Activated CD4-positive, alpha-beta T cell treated with anti-CD3 and anti-CD28 coated beads, Interleukin-2, amount 10 ng/mL, durations not matched to agents 7 days and 5 days (primary cell): Measurements from ENCODE around the gene GRAMD1C. TPM values are rescaled to one million over a fixed set of nuclear protein-coding genes. Genes with fewer than 3 reads are reported as not detected.

ENCODE experiments used
- CTCF ChIA-PET: fragments of 350-600 bp; sonication (Branson Sonifier 250); formaldehyde crosslinking; loops from one replicate; lab custom pipeline; 2021; ENCODE audit warnings: antibody characterized with exemption; lab: Charles Lee
- POLR2A ChIA-PET: fragments of 350-600 bp; sonication (Branson Sonifier 250); formaldehyde crosslinking; loops from one replicate; lab custom pipeline; 2021; ENCODE audit warnings: antibody characterized with exemption; lab: Charles Lee
- DNase-seq: peaks from one replicate; pipeline ENCODE4 v3.0.0-alpha.2; 2020
- H3K27ac Mint-ChIP-seq: one replicate; pipeline ENCODE4 v1.8.0; 2021; ENCODE audit warnings: mild to moderate bottlenecking, moderate library complexity, mixed read lengths
- H3K27me3 Mint-ChIP-seq: one replicate; pipeline ENCODE4 v1.8.0; 2021; ENCODE audit warnings: mixed read lengths
- H3K36me3 Mint-ChIP-seq: one replicate; pipeline ENCODE4 v1.8.0; 2021; ENCODE audit warnings: low read depth, mixed read lengths
- H3K4me1 Mint-ChIP-seq: one replicate; pipeline ENCODE4 v1.8.0; 2021; ENCODE audit warnings: mixed read lengths
- H3K4me3 Mint-ChIP-seq: one replicate; pipeline ENCODE4 v1.8.0; 2021; ENCODE audit warnings: mild to moderate bottlenecking, moderate library complexity, mixed read lengths
- H3K9me3 Mint-ChIP-seq: one replicate; pipeline ENCODE4 v1.8.0; 2021; ENCODE audit warnings: mixed read lengths
- total RNA-seq, 2 experiments: library from RNA; stranded (reverse); gene quantifications; one replicate each; pipeline ENCODE4 v1.2.3, GENCODE V29; 2021

The GRAMD1C gene
- total RNA-seq, 2 experiments from 2014 or later = 0.29 to 0.35 TPM

- ChIA-PET CTCF (no interaction called here), POLR2A (no interaction called here)
- no peak overlapping the region for H3K27ac Mint-ChIP-seq
- no peak overlapping the region for H3K4me3 Mint-ChIP-seq
- no peak for DNase-seq
- no peaks in the 10 kb centered on the region for H3K9me3 Mint-ChIP-seq
- H3K36me3 Mint-ChIP-seq = no peaks in the 10 kb centered on the region
- H3K27me3 Mint-ChIP-seq = no peaks in the 10 kb centered on the region
- H3K4me1 Mint-ChIP-seq = peaks cover 9% of the 10 kb centered on the region
Measured at GRCh38 chr3:113914646-113915045, 76.1 kb downstream of the GRAMD1C start.

DNA sequence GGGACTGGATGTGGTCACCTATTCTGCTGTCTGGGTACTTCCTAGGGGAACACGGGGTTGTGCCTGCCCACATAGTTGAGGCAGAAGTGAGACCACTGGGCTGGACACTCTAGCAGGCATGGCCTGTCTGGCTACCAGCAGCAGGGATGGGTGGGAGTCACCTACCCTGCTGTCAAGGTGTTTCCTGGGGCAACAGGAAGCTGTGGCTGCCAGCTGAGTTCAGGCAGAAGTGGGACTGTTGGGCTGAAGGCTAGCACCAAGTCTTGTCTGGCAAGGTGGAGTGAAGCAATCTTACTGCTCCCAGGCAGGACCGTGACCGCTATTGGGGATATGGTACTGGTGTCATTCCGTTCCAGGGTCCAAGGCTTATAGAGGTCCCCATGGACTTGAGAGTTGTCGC lies 89.0 kb downstream of the GRAMD1C start:
- Mint-ChIP-seq H3K9me3 (peaks cover 24% of the 10 kb centered on the region), H3K36me3 (peaks cover 12% of the 10 kb centered on the region), H3K4me3 (no peak overlapping the region), H3K4me1 (peaks cover 2% of the 10 kb centered on the region), H3K27me3 (peaks cover 38% of the 10 kb centered on the region), H3K27ac (no peak overlapping the region)
- CTCF ChIA-PET = no interaction called here
- POLR2A ChIA-PET = interaction anchor here (0.6 kb wide), 1 partner anchor 337 kb away, joined by 3 read pairs; no protein-coding TSS in a partner anchor
- DNase-seq = no peak

- DNase-seq = no peak
- H3K36me3 Mint-ChIP-seq = no peaks in the 10 kb centered on the region
- peaks cover 49% of the 10 kb centered on the region for H3K27me3 Mint-ChIP-seq
- no peak overlapping the region for H3K27ac Mint-ChIP-seq
- H3K4me3 Mint-ChIP-seq = peak overlapping the region; percentile 78
- CTCF ChIA-PET = no interaction called here
- POLR2A ChIA-PET = no interaction called here
- no peaks in the 10 kb centered on the region for H3K9me3 Mint-ChIP-seq
- H3K4me1 Mint-ChIP-seq = peaks cover 14% of the 10 kb centered on the region
Measured at GRCh38 chr3:113946831-113947230, 108.2 kb downstream of the GRAMD1C start.

GRCh38 chr3:113947372-113948014 lies 108.9 kb downstream of the GRAMD1C start, which contains the start of gene ZDHHC23:
TSS of gene ZDHHC23 (plus strand) at chr3:113948013. CDS start at chr3:113948803, 790 bp downstream.
- peaks cover 46% of the 10 kb centered on the region for H3K27me3 Mint-ChIP-seq
- no peaks in the 10 kb centered on the region for H3K36me3 Mint-ChIP-seq
- peak within 1 kb of the TSS; percentile 78 for H3K4me3 Mint-ChIP-seq
- no peaks in the 10 kb centered on the region for H3K9me3 Mint-ChIP-seq
- peak; percentile 58 for DNase-seq
- peak within 1 kb of the TSS; percentile 26 for H3K27ac Mint-ChIP-seq
- H3K4me1 Mint-ChIP-seq = peaks cover 14% of the 10 kb centered on the region
- CTCF ChIA-PET = no interaction called here
- POLR2A ChIA-PET = no interaction called here

DNA sequence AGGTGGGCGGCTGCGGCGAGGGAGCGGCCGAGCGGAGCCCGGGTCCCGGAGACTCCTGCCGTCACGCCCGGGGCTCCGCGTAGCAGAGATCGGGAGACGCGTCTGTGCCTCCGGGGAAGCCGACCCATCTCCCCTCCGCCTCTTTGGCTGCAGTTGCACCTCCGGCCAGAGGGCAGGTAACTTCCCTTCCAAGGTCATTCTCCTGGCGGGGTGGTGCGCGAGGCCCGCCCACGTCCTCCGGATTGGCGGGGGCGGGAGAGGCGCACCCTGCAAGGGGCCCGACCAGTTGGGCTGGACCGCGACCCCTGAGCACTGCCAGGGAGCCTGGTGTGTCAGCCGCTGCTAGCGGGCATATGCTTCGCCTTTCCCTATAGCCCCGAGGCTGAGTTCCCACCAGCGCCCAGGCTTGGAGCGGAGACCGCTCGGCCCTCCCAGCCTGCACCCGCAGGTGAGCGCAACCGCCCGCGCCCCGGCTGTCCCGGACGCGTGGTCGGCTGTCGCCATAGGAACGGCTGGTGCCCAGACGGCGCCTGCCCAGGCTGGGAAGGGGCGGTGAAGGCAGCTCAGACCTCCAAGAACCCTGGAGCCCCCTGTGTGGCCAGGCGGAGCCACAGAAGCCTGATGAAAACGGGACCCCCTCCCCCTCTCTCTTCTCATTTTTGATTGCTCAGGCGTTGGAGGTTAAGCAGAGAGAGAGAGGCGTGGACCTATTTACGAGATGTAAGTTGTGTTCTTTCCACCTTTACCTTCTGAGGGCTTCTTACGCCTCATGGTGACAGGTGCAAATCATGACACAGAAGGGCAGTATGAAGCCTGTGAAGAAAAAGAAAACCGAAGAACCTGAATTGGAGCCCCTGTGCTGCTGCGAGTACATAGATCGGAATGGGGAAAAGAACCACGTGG lies 109.7 kb downstream of the GRAMD1C start:
- peak overlapping the region; percentile 66 for H3K4me3 Mint-ChIP-seq
- no peak overlapping the region for H3K27ac Mint-ChIP-seq
- no peak for DNase-seq
- POLR2A ChIA-PET = no interaction called here
- H3K9me3 Mint-ChIP-seq = no peaks in the 10 kb centered on the region
- H3K27me3 Mint-ChIP-seq = peaks cover 38% of the 10 kb centered on the region
- H3K36me3 Mint-ChIP-seq = no peaks in the 10 kb centered on the region
- CTCF ChIA-PET = no interaction called here
- peaks cover 18% of the 10 kb centered on the region for H3K4me1 Mint-ChIP-seq

DNA sequence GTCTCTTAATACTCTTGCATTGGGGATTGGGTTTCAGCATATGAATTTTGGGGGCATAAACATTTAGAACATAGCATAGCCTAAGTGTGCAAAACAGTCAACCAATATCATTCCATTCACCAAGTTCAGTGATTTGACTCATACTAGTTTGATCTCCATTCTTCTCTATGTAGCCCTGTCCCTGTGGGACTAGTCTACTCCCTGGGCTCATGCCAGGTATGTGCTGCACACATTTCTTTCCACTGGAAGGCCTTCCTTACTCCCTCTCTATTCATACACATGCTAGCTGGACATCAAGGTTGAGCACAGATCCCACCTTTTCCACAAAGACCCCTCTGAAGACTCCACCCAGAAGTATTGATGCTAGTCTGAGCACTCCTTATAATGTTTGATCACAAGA lies 114.3 kb downstream of the GRAMD1C start:
- peaks cover 26% of the 10 kb centered on the region for H3K4me1 Mint-ChIP-seq
- ChIA-PET POLR2A (no interaction called here), CTCF (interaction anchor here (0.5 kb wide), 1 partner anchor 240 kb away, joined by 3 read pairs; no protein-coding TSS in a partner anchor)
- H3K27ac Mint-ChIP-seq = no peak overlapping the region
- no peaks in the 10 kb centered on the region for H3K9me3 Mint-ChIP-seq
- peaks cover 12% of the 10 kb centered on the region for H3K27me3 Mint-ChIP-seq
- DNase-seq = no peak
- no peaks in the 10 kb centered on the region for H3K36me3 Mint-ChIP-seq
- no peak overlapping the region for H3K4me3 Mint-ChIP-seq

DNA sequence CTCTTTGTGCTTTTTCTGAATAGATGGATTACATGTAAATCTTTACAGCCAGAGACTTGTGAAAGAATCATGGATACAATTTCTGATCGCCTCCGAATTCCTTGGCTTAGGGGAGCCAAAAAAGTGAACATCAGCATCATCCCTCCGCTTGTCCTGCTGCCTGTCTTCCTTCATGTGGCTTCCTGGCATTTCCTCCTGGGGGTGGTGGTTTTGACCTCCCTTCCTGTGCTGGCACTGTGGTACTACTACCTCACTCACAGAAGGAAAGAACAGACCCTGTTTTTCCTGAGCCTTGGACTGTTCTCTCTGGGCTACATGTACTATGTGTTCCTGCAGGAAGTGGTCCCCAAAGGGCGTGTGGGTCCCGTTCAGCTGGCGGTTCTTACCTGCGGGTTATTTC lies 115.1 kb downstream of the GRAMD1C start:
- Mint-ChIP-seq H3K27me3 (peaks cover 11% of the 10 kb centered on the region), H3K9me3 (no peaks in the 10 kb centered on the region), H3K4me1 (peaks cover 24% of the 10 kb centered on the region), H3K27ac (no peak overlapping the region), H3K36me3 (no peaks in the 10 kb centered on the region), H3K4me3 (no peak overlapping the region)
- DNase-seq = no peak
- CTCF ChIA-PET = interaction anchor here (0.5 kb wide), 1 partner anchor 241 kb away, joined by 3 read pairs; no protein-coding TSS in a partner anchor
- POLR2A ChIA-PET = no interaction called here

- H3K36me3 Mint-ChIP-seq = no peaks in the 10 kb centered on the region
- ChIA-PET CTCF (interaction anchor here (0.7 kb wide), 1 partner anchor 135 kb away, joined by 3 read pairs; no protein-coding TSS in a partner anchor), POLR2A (no interaction called here)
- H3K27ac Mint-ChIP-seq = no peak overlapping the region
- no peaks in the 10 kb centered on the region for H3K9me3 Mint-ChIP-seq
- DNase-seq = no peak
- peaks cover 5% of the 10 kb centered on the region for H3K27me3 Mint-ChIP-seq
- H3K4me1 Mint-ChIP-seq = peaks cover 20% of the 10 kb centered on the region
- no peak overlapping the region for H3K4me3 Mint-ChIP-seq
Measured at GRCh38 chr3:113954091-113954685, 115.6 kb downstream of the GRAMD1C start.

DNA sequence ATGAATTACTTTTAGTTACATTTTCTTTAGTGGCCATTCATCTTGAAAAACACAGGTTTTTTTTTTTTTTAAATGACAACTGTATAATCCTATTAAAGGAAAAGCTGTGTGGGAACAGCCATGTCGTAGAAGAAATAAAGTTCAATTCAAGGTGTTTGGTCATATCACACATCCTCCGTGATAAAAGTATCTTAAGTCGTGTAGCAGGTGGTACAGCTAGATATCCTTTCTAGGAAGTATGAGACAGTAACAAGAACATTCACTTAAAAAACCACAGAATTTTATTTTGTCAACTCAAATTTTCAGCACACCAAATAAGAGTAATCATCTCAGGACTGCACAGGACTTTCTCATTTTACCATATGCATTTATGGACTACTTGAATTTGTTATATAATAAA lies 125.3 kb downstream of the GRAMD1C start:
- POLR2A ChIA-PET = no interaction called here
- H3K4me3 Mint-ChIP-seq = no peak overlapping the region
- CTCF ChIA-PET = interaction anchor here (0.6 to 0.7 kb wide), 2 partner anchors 34 to 469 kb away, joined by 3 read pairs; no protein-coding TSS in a partner anchor
- no peaks in the 10 kb centered on the region for H3K9me3 Mint-ChIP-seq
- peaks cover 12% of the 10 kb centered on the region for H3K4me1 Mint-ChIP-seq
- no peaks in the 10 kb centered on the region for H3K27me3 Mint-ChIP-seq
- H3K27ac Mint-ChIP-seq = no peak overlapping the region
- DNase-seq = no peak
- H3K36me3 Mint-ChIP-seq = no peaks in the 10 kb centered on the region

DNA sequence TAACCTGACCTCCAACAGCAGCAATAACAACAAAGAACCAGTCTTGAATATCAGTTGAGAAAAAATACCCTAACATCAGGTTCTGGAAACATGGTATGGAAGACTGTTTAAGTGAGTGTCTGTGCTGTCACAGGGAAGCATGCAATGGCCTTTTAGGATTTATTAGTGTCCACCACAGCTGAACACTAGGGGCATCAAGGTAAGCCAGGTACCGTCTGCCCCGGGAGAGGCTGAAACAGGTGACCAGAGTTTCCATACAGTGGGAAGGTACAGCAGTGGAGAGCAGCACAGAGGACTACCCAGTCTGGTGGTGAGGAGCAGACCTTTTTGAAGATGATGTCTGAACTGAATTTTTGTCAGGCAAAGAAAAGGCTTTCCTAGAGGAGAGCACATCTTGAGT lies 127.6 kb downstream of the GRAMD1C start:
- Mint-ChIP-seq H3K27ac (no peak overlapping the region), H3K27me3 (peaks cover 3% of the 10 kb centered on the region), H3K9me3 (no peaks in the 10 kb centered on the region), H3K36me3 (no peaks in the 10 kb centered on the region), H3K4me1 (peaks cover 12% of the 10 kb centered on the region), H3K4me3 (no peak overlapping the region)
- CTCF ChIA-PET = no interaction called here
- no peak for DNase-seq
- POLR2A ChIA-PET = no interaction called here

- no peak overlapping the region for H3K4me3 Mint-ChIP-seq
- H3K4me1 Mint-ChIP-seq = peaks cover 7% of the 10 kb centered on the region
- H3K27me3 Mint-ChIP-seq = peaks cover 6% of the 10 kb centered on the region
- ChIA-PET POLR2A (no interaction called here), CTCF (no interaction called here)
- no peak overlapping the region for H3K27ac Mint-ChIP-seq
- H3K36me3 Mint-ChIP-seq = peaks cover 3% of the 10 kb centered on the region
- no peak for DNase-seq
- H3K9me3 Mint-ChIP-seq = peaks cover 16% of the 10 kb centered on the region
Measured at GRCh38 chr3:113968986-113969385, 130.4 kb downstream of the GRAMD1C start.

DNA sequence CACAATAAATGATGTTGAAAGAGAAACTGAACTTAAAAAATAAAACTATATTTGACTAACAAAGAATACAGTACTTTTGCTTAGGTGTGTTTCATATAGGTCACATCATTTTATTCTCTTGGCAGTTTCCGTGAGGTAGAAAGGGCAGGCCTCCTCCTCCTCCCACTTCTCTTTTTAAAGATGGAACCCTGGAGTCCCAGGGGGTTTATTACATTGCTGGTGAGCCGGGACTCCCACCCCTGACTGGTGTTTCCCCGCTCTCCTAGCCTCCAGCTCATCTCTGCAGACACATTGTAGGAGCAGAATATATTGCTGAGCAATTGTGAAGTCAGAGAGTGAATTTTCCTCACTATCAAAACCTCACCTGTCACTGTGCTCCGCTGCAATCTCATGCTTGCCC lies 139.2 kb downstream of the GRAMD1C start:
- H3K9me3 Mint-ChIP-seq = peaks cover 17% of the 10 kb centered on the region
- ChIA-PET POLR2A (no interaction called here), CTCF (no interaction called here)
- H3K4me3 Mint-ChIP-seq = no peak overlapping the region
- no peak for DNase-seq
- no peak overlapping the region for H3K27ac Mint-ChIP-seq
- no peaks in the 10 kb centered on the region for H3K4me1 Mint-ChIP-seq
- H3K27me3 Mint-ChIP-seq = peaks cover 2% of the 10 kb centered on the region
- peaks cover 11% of the 10 kb centered on the region for H3K36me3 Mint-ChIP-seq

GRCh38 chr3:113979916-113980315 lies 141.3 kb downstream of the GRAMD1C start:
- no peaks in the 10 kb centered on the region for H3K27me3 Mint-ChIP-seq
- ChIA-PET POLR2A (no interaction called here), CTCF (no interaction called here)
- no peaks in the 10 kb centered on the region for H3K4me1 Mint-ChIP-seq
- H3K27ac Mint-ChIP-seq = no peak overlapping the region
- peaks cover 2% of the 10 kb centered on the region for H3K9me3 Mint-ChIP-seq
- H3K4me3 Mint-ChIP-seq = no peak overlapping the region
- no peak for DNase-seq
- H3K36me3 Mint-ChIP-seq = peaks cover 3% of the 10 kb centered on the region
